HFFc6 (cell line): ENCODE data around the gene EXOC6B. TPM values are rescaled to one million over a fixed set of nuclear protein-coding genes. Genes with fewer than 3 reads are reported as not detected.
A peak's percentile ranks its signal among the peaks of the same experiment; 100 is the strongest.

Experiments
- DNase-seq: peaks from one replicate; pipeline ENCODE4 v3.0.0-alpha.2; 2018
- H3K27ac Mint-ChIP-seq: 2 replicates; pipeline ENCODE4 v1.8.0; 2020; ENCODE audit warnings: mild to moderate bottlenecking, mixed read lengths
- H3K27me3 Mint-ChIP-seq: 2 replicates; pipeline ENCODE4 v1.8.0; 2021; ENCODE audit warnings: mild to moderate bottlenecking, moderate library complexity, mixed read lengths; ENCODE audit not compliant: insufficient read depth
- H3K36me3 Mint-ChIP-seq: 2 replicates; pipeline ENCODE4 v1.8.0; 2021; ENCODE audit warnings: low read depth, mixed read lengths
- H3K4me1 Mint-ChIP-seq: 2 replicates; pipeline ENCODE4 v1.8.0; 2020; ENCODE audit warnings: low read depth, mixed read lengths
- H3K4me3 Mint-ChIP-seq: 2 replicates; pipeline ENCODE4 v1.8.0; 2020; ENCODE audit warnings: mild to moderate bottlenecking, moderate library complexity, mixed read lengths
- H3K9me3 Mint-ChIP-seq: 2 replicates; pipeline ENCODE4 v1.8.0; 2020; ENCODE audit warnings: mild to moderate bottlenecking, mixed read lengths
- CTCF ChIP-seq: fragments of 200-600 bp; sonication (generic); IDR thresholded peaks from 2 replicates; pipeline ENCODE4 v1.5.0; 2021; ENCODE audit warnings: antibody characterized with exemption, mild to moderate bottlenecking
- total RNA-seq, 6 experiments: library from RNA; stranded (reverse); fragmentation: NEBNext Ultra II Directional; extraction: Animal tissue kit (Norgen Biotek cat#: 25700); gene quantifications; 2 replicates in 1 of 6; 3 replicates in 5 of 6; pipeline ENCODE4 v1.2.3, GENCODE V29; 2021

EXOC6B gene
- total RNA-seq, 6 experiments from 2014 or later, result 24.8 to 33.0 (median 27.4) TPM

- Mint-ChIP-seq H3K9me3 (no peaks in the 10 kb centered on the region), H3K36me3 (no peaks in the 10 kb centered on the region), H3K27ac (peak overlapping the region; percentile 70), H3K27me3 (peaks cover 2% of the 10 kb centered on the region; the same call in 1 of the 2 replicates), H3K4me1 (peaks cover 35% of the 10 kb centered on the region), H3K4me3 (peak overlapping the region; percentile 18)
- TF ChIP-seq CTCF, result no peak
- DNase-seq, result peak; percentile 59
These were observed 31.9 kb downstream of the EXOC6B start for GRCh38 chr2:72793798-72794440.

GRCh38 chr2:72789241-72789640, 36.6 kb downstream of the EXOC6B start:
- H3K4me3 Mint-ChIP-seq, result no peak overlapping the region
- peak overlapping the region; percentile 20; the same call in 1 of the 2 replicates for H3K27ac Mint-ChIP-seq
- H3K27me3 Mint-ChIP-seq, result peaks cover 2% of the 10 kb centered on the region; the same call in 1 of the 2 replicates
- TF ChIP-seq CTCF, result no peak
- H3K9me3 Mint-ChIP-seq, result no peaks in the 10 kb centered on the region
- no peak for DNase-seq
- H3K4me1 Mint-ChIP-seq, result peaks cover 32% of the 10 kb centered on the region
- H3K36me3 Mint-ChIP-seq, result peaks cover 11% of the 10 kb centered on the region

GRCh38 chr2:72788756-72789155, 37.1 kb downstream of the EXOC6B start:
- peak overlapping the region; percentile 20; the same call in 1 of the 2 replicates for H3K27ac Mint-ChIP-seq
- peaks cover 27% of the 10 kb centered on the region for H3K4me1 Mint-ChIP-seq
- peaks cover 2% of the 10 kb centered on the region; the same call in 1 of the 2 replicates for H3K27me3 Mint-ChIP-seq
- peaks cover 16% of the 10 kb centered on the region for H3K36me3 Mint-ChIP-seq
- no peaks in the 10 kb centered on the region for H3K9me3 Mint-ChIP-seq
- TF ChIP-seq CTCF, result no peak
- H3K4me3 Mint-ChIP-seq, result no peak overlapping the region
- DNase-seq, result peak; percentile 62

- no peak for TF ChIP-seq CTCF
- H3K9me3 Mint-ChIP-seq, result no peaks in the 10 kb centered on the region
- DNase-seq, result no peak
- H3K27ac Mint-ChIP-seq, result no peak overlapping the region
- peaks cover 22% of the 10 kb centered on the region for H3K36me3 Mint-ChIP-seq
- H3K4me1 Mint-ChIP-seq, result peaks cover 33% of the 10 kb centered on the region
- no peaks in the 10 kb centered on the region for H3K27me3 Mint-ChIP-seq
- no peak overlapping the region for H3K4me3 Mint-ChIP-seq
These were observed 40.3 kb downstream of the EXOC6B start for GRCh38 chr2:72785517-72785916.

GRCh38 chr2:72782520-72782919, 43.3 kb downstream of the EXOC6B start:
- Mint-ChIP-seq H3K36me3 (peaks cover 22% of the 10 kb centered on the region), H3K27ac (no peak overlapping the region), H3K4me3 (no peak overlapping the region), H3K9me3 (no peaks in the 10 kb centered on the region), H3K4me1 (peaks cover 36% of the 10 kb centered on the region), H3K27me3 (no peaks in the 10 kb centered on the region)
- TF ChIP-seq CTCF, result no peak
- DNase-seq, result no peak
